Suprapubic skin (tissue), 3 donors: ENCODE measurements around the gene GOLGA6A.

ENCODE experiments used
- CTCF ChIP-seq, 2 donors: fragments of 200-600 bp in 1 of 2; fragments of 450-650 bp in 1 of 2; sonication (generic) in 1 of 2; IDR thresholded peaks; one replicate each; pipeline ENCODE4 v1.5.1; 2016 to 2019; ENCODE audit warnings: antibody characterized with exemption in 2 of 2, mild to moderate bottlenecking in 1 of 2, moderate library complexity in 1 of 2
- POLR2A ChIP-seq, 2 donors: fragments of 450-650 bp; IDR thresholded peaks; one replicate each; pipeline ENCODE4 v1.6.1; 2017; ENCODE audit warnings: antibody characterized with exemption in 2 of 2, mild to moderate bottlenecking in 2 of 2, moderate library complexity in 2 of 2

DNA sequence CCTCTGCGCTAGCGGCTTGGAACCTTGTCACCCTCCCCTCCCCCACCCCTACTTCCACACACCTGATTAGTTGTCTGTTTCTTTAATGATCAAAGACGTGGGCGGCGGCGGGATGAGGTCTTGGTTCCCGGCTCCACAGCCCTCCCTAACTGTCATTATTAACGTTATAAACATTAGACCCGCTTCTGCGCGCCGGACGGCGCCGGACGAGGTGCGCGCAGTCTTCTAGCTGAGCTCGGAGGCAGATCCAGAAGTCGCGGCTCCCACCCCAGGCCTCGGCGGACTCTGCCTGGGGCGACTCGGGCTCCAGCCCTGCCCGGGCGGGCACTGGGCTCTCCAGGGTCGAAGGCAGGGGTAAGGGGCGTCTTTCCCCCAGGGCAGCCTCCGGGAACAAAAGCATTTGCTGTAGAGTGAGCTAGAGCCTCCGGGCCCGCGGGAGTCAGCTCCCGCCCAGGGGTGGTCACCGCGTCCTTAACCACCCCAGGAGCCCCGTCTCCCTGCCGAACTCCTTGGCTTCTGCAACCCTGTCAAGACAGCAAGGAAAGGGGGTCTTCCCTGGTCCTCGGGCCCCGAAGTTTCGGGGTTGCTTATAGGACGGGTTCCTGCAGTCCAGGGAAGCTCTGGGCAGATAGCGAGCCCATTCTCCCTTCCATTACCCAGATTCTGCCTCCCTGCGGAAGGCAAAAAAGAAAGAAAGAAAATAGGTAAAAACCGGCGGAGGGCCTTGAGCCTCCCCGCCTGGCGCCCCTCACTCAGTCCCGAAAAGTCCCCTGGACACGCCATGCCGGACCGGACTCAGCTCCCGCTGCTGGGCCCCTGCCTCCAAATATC is 45.8 kb upstream of the GOLGA6A start:
- no peak for TF ChIP-seq POLR2A (IDR thresholded peaks at IDR 0.05)
- TF ChIP-seq CTCF (IDR thresholded peaks at IDR 0.05), result no peak
